ENCODE measurements around the gene PRSS8.

Gene PRSS8

DNA sequence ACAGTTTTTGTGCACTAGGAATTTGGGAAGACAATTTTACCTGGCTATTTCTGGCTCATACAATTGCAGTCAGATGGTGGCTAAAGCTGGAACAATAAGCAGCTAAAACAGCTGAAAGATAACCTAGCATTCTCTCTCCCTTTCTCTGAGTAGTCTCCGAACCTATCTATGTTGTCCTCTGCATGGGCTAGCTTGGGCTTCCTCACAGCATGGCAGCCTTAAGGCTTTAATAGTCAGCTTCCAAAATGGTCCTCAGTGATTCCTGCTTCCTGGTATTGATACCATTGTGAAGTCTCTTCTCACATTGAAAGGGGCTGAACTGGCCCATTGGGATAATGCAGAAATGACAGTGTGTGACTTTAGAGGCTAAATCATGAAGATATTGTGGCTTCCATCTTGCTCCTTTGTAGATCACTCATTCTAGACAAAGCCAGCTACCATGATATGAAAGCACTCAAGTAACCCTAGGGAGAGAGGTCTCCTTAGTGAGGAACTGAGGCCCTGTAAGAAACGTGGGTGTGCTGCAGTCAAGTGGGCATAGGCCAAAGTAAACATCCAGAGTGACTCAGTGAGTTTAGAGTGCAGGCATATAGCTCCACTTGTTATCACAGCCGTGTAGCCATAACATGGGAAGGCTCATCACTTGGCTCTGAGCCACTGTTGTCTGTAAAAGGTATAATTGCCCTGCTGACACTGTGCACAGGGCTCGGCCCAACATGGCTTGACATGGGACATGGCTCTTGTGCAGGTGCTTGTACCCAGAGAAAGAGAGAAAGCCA is 35.5 kb downstream of the PRSS8 start:
- no peak for DNase-seq

DNA sequence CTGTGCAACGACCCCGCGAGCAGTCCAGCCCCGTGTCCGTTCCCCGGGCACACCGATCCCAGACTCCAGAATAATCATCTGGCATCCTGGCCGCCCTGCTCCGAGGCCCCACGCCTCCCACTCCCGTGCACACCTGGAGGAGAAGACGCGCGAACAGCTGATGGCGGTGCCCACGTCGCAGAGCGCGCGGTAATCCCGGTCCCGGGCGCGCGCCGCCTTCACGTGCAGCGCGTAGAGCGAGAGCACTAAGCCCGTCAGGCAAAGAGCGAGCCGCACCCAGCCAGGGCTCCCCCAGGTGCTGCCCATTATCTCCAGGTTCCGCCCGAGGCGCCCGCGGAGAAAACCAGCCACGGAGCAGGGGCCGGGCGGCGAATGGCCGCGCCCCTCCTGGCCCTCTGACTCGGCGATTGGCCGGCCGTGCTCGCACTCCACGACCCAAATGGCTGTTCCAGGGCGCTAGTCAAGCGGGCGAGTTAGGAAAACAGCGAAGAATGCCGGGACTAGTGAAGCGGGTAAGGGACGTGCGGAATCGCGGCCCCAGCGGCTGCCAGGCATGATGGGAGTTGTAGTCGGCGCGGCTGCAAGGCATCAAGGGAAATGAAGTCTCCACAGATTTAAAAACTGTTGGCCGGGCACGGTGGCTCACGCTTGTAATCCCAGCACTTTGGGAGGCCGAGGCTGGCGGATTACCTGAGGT is 41.0 kb downstream of the PRSS8 start, which contains the start of gene VKORC1:
VKORC1 (minus strand) TSS at position 374 of the 697 bp plus-strand sequence; CDS start at position 306, 68 bp downstream.
- peak; percentile 98 for DNase-seq

DNA sequence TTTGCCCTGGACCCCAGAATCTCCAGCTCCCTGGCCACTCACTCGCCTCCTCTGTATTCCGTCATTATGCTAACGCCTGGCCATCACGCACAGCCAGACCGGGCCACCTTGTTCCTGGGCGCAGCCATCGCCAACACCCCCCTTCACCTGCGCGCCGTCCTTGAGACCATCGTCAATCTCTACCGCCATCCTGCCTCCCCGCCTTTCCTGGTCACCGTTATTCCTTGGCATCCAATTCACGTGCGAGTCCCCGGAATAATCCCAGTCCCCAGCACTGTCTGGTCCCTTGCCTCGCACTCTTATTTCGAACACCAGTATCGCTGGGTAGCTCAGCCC is 41.5 kb downstream of the PRSS8 start:
- no peak for DNase-seq

DNA sequence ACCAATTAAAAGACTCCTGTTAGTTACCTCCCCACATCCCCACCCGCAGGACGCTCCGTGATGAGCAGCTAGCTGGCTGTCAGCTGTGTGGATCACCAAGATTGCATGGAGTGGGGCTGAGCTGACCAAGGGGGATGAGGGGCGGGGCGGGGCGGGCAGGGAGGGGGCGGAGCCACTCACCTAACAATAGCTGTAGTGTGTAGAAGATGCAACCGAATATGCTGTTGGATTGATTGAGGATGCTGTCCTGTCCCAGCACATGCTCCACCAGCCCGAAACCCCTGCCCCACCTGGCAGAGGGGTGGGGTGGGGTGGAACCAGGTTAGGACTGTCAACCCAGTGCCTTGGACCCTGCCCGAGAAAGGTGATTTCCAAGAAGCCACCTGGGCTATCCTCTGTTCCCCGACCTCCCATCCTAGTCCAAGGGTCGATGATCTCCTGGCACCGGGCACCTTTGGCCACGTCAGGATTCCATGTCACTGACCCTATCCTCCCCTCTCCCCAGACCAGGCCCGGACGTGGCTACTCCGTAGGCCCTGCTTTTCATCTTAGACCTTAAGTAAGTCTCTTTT is 42.3 kb downstream of the PRSS8 start:
- peak; percentile 43 for DNase-seq

DNA sequence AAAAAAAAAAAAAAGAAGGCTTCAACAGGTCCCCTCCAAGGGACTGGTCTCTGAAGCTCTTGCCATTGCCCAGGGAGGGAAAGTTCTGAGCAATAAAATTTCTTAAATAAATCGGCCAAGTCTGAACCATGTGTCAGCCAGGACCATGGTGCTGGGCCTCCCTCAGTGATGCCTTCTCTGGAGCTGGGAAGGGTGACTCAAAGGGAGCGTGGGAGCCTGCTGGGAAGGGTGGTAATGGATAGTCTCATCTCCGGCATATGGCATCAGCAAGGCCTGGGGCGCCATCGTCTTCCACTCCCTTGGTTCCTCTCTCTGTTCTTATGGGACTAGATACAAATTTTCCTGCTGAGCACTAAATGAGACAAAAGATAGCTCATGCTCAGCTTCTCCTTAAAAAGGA is 43.2 kb downstream of the PRSS8 start:
- DNase-seq: no peak

DNA sequence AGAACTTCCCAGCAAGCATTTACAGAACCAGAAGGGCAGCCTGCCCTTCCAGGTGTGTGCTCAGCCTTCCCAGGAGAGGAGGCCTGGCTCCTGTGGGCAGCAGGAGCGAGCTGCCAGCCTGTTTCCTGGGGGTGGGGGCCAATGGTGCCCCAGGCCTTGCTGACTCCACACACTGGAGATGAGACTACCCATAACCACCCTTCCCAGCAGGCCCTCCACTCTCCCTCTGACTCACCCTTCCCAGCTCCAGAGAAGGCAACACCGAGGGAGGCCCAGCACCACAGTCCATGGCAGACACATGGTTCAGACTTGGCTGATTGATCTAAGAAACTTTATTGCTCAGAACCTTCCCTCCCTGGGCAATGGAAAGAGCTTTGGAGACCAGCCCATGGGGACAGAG is 45.0 kb downstream of the PRSS8 start:
- DNase-seq: no peak

DNA sequence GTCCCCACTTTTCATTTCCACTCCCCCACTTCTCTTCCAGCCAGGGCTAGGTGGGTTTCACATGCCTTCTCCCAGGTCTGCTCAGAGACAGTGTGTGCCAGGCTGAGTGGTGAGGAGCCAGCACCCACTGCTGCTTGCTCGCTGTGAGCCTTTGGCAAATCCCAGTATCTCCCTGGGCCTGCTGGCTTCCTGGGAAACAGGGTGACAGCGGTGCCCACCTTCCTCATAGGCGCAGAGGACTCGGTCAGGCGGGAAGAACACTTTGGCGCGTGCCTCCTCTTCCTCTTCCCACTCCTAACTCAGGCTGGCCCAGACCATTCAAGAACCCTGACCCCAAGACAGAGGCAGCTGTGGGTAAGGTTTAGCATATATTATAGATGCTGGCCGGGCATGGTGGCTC is 46.3 kb downstream of the PRSS8 start:
- no peak for DNase-seq

DNA sequence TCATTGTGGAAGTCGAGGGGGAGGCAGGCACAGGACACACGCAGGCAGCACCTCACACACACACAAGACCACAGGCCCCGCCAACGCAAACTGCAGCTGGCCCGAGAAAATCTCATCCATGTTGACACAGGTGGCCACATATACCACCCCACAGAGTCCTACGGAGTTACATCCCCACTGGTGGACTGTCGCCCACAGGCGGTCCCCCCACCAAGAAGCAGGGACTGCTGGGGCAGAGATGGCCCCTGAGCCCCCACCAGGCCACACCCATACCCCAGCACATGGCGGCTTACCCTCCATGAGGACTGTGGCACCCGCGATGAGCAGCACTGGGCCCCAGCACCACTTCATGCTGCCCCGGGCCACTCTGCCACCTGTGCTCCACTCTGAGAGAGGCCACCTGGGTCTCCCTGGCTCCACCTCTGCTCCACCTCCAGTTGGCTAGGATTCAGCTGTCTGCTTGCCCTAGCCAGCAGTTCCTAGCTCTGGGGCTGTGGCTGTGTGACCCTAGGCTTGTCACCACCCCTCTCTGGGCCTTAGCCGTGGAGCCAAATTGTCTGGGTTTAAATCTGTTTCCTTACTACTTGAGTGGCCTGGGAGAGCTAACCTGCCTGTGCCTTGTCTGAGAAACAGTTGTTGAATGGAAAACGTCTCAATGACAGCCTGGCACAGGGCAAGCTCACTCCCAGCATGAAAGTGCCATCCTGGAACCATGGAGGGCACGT is 46.9 kb downstream of the PRSS8 start, which contains the start of gene PRSS53:
PRSS53 (minus strand) TSS at position 485 of the 725 bp plus-strand sequence; CDS start at position 351, 134 bp downstream.
- DNase-seq: peak; percentile 50

DNA sequence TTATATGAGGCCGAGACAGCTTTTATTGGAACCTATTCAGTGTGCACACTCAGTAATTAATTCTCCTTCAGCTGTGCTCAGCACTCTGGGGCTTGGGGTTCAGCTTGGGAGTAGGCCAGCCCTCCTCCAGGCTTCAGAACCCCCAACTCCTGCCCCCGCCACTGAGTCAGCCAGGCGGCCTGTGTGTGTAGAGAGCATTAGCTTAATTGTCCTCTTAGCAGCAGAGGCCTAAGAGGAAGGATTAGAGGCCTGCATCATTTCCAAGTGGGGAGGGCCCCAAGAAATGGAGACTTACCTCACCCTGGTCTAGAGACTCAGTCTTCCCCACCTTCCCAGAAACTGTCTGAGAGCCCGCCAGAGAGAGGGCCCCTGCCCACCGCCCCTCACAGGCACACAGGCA is 47.6 kb downstream of the PRSS8 start:
- DNase-seq: no peak

DNA sequence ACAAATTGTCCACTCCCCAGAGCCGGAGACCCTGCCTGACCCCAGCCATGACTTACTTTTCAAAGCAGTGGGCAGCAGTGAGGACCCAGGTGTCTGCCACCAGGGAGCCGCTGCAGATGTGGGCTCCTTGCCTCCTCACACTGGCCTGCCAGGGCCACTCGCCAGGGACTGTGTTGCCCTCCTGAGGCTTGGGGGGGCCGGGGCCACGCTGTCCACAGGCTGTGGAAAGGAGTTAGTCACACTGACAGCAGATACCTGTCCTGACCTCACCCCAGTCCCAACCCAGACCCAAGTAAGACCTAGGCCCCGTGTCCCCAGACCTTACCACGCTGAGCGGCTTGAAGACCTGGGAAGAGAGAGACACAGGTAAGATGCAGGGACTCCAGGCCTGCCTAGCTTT is 48.0 kb downstream of the PRSS8 start:
- no peak for DNase-seq

DNA sequence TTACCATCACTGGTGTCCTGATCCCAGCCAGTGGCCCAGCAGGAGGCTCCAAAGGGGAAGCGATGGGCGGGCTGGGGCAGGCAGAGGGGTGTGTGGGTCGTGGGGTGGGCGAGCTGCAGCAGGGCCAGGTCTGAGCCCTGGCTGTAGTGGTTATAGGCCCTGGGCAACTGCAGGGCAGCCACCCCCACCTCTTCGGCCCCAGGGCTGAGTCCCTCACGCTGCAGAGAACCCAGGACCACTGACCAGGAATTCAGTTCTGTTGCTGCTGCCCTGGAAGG is 49.0 kb downstream of the PRSS8 start:
- DNase-seq: no peak

DNA sequence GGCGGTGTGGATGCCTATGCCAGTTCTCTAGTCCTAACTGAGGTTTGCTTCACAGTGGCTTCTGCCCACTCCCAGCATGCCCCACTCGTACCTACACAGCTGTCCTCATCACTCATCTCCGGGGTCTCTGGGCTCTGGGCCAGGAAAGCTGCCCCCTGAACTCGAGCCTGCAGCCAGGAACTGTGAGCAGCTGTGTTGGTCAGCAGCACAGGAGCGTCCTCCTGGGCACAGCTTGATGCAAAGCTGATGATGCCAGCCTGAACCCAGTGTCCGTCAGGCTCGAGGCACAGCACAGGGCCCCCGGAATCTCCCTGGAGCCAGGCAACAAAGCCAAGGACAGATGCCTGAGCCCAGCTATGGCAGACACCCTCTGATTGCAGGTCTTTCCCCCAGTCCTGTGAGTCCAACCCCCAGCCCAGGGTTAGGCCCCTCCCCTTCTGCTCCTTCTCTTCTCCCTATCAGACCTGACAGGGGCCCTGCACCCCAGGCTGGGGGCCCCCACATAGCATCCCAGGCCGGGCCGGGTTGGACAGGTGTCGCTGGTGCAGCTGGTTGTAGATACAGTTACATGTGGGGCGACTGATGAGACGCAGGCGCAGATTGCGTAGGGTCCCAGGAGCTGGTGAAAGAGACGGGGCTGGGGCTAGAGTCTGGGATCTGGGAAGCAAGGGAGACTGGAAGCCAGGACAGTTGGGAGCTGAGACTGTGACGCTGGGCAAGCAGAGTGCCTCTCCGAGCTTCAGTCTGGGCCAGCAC is 49.5 kb downstream of the PRSS8 start:
- DNase-seq: no peak

DNA sequence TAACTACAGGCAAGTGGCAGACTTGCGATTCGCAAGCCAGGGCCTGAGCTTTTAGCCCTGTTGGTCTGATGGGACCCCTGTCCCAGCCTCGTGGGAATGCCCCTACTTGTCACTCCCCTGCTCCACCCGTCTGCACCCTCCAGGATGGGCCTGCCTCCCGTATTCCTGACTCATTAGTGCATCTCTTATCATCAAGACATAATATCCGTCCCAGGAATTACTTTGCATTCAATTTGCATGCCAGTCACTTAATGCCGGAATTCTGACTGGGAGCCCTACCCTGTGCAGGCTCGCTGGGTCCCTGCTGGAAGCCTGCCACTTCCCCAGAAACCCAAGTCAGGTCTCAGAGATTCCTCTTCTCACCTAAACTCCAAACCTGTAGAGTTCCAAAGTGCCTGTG is 50.1 kb downstream of the PRSS8 start:
- no peak for DNase-seq

DNA sequence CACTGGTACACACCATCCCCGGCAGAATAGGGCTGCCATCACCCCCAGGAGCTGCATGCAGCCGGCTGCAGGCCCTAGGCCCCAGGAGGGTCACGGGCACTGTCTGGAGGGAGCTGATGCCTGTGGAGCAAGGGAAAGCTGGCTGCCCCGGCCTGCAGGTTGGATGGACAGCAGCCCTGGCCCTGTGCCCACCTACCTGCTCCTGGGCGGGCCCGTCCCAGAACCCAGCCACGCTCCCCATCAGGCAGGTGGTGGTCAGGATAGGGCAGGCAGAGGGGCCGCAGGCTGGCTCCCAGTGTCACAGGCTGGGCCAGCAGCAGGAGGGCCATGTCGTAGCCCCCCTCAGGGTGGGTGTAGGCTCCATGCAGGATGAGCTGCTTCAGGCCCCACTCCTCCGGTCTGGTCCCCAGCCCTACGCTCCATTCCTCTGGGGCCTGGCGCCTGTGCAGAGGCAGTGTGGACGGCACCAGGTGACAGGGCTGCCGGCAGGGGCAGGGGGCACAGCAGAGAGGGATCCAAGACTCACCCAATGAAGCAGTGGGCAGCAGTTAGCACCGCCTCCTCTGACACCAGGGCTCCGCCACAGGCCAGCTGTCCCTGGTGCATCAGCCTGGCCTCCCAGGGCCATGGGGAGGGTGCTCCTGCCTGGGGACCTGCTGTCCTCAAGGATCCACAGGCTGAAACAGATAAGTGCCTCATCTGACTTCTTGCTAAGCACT is 50.8 kb downstream of the PRSS8 start:
- DNase-seq: no peak

DNA sequence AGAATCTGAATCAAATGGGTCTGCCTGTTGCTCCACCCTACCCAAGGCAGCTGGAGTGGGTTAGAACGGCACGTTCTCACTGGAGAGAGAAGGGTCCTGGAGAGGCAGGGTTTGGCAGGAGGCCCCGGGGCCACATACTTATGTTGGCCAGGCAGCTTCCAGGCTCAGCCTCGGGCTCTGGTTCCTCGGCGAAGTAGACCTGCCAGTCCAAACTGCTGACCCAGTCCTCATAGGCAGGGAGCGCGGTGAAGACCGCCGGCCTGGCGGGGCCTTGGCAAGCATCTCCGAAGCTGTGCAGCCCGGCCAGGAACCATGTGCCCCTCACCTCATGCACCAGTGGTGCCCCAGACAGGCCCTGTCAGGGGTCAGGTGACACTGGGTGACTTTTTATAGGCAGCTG is 51.5 kb downstream of the PRSS8 start:
- no peak for DNase-seq

DNA sequence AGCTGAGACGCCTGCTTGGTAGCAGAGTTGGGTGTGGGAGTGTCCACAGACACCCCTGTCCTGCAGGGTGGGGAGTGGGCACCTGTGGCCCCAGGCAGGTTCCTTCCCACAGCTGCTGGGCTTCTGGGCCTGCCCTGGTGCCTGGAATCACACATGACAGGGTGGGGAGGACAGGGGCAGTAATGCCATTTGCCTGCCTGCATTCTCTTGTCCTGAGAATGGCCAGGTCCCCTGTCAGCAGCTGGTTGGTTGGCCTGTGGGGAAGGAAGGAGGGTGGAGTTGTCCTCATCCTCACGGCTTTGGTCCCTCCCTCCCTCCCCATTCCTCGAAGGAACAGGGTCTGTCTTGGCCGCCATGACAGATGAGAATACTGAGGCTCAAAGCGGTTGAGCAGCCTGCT is 52.0 kb downstream of the PRSS8 start:
- DNase-seq: no peak

DNA sequence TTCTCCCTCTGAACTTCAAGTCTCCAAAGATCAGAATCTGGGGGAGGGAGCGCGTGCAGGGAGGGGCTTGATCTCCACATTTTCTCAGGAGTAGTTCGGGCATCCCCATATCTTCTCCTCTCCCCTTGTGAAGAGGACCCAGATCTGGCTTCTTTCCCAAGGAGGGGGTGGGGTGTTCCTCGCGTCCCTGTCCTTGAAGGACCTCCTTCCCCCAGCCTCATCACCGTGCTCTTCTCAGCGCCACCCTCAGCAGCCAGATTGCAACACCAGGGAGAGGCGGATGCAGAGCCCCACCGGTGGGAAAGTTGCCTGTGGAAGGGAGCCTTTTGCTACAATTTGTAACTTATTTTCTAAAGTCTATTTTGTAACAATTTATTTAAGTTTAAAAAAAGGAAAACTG is 52.4 kb downstream of the PRSS8 start:
- no peak for DNase-seq

DNA sequence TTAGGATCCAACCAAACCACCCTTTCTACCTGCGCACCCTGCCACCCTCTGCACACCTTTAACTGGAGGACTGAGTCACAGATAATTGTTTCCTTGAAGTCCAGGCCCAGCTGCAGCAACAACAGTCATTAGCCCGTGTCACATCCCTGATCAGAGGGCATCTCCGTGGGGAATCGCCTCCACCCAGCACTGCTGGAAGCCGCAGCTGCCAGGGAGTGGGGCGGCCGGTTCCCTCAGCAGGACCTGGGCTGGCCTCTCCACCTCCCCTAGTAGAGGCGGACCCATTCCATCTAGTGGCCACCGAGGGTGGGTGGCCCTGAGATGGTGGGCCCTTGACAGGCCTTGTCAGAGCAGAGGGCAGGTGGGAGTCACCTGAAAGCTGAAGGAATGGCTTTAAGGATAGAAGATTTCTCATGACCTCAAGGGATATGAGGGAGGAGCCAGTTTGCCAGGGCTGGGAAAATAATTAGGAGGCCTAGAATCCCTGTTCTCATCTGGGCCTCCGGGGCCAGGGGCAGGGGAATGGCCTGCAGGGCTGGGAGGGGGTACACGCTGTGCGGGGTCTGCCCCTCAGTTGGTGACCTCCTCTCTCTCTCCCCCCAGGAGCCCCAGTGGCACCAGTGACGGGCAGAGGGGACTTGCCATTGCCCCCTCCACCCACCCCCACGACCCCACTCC is 53.0 kb downstream of the PRSS8 start:
- DNase-seq: no peak
